Activated CD4-positive, alpha-beta memory T cell treated with anti-CD3 and anti-CD28 coated beads for 36 hours (primary cell): ENCODE results near the gene FAM76A. TPM values are rescaled to one million over a fixed set of nuclear protein-coding genes. Genes with fewer than 3 reads are reported as not detected.

Experiments
- CTCF ChIA-PET: fragments of 350-600 bp; sonication (Branson Sonifier 250); formaldehyde crosslinking; loops from one replicate; lab custom pipeline; 2021; ENCODE audit warnings: antibody characterized with exemption, inconsistent platforms; lab: Charles Lee
- POLR2A ChIA-PET: fragments of 350-600 bp; sonication (Branson Sonifier 250); formaldehyde crosslinking; loops from one replicate; lab custom pipeline; 2021; ENCODE audit warnings: antibody characterized with exemption; lab: Charles Lee
- DNase-seq: peaks from one replicate; pipeline ENCODE4 v3.0.0-alpha.2; 2020
- H3K27ac Mint-ChIP-seq: one replicate; pipeline ENCODE4 v1.8.0; 2021; ENCODE audit warnings: mixed read lengths
- H3K27me3 Mint-ChIP-seq: one replicate; pipeline ENCODE4 v1.8.0; 2021; ENCODE audit warnings: mixed read lengths
- H3K36me3 Mint-ChIP-seq: one replicate; pipeline ENCODE4 v1.8.0; 2021; ENCODE audit warnings: mixed read lengths
- H3K4me1 Mint-ChIP-seq: one replicate; pipeline ENCODE4 v1.8.0; 2021; ENCODE audit warnings: low read depth, mixed read lengths
- H3K4me3 Mint-ChIP-seq: one replicate; pipeline ENCODE4 v1.8.0; 2021; ENCODE audit warnings: mild to moderate bottlenecking, mixed read lengths
- H3K9me3 Mint-ChIP-seq: one replicate; pipeline ENCODE4 v1.8.0; 2021; ENCODE audit warnings: mixed read lengths
- intact Hi-C: fragments of 100-400 bp; cut with micrococcal nuclease; formaldehyde crosslinking; loops from one replicate; pipeline ENCODE4 v1.15.1; 2023
- total RNA-seq, 2 experiments: library from RNA; stranded (reverse); gene quantifications; one replicate each; pipeline ENCODE4 v1.2.3, GENCODE V29; 2021

Gene FAM76A
- total RNA-seq, 2 experiments from 2014 or later: 8.1 to 11.8 TPM

- Mint-ChIP-seq H3K4me1 (peaks cover 16% of the 10 kb centered on the region), H3K27ac (no peak overlapping the region), H3K27me3 (no peaks in the 10 kb centered on the region), H3K9me3 (no peaks in the 10 kb centered on the region), H3K36me3 (peaks cover 12% of the 10 kb centered on the region), H3K4me3 (peak overlapping the region; percentile 80)
- intact Hi-C loops: loop anchor here (10.0 kb wide), 1 partner anchor 108 kb away; the partner anchor contains the start of gene PPP1R8
- no peak for DNase-seq
- POLR2A ChIA-PET: no interaction called here
- CTCF ChIA-PET: interaction anchor here (0.9 to 3.9 kb wide), 2 partner anchors 57 to 102 kb away, joined by 3 to 39 read pairs; no protein-coding TSS in a partner anchor
Observed at GRCh38 chr1:27727126-27727525, 1.4 kb downstream of the FAM76A start.

- no peak for DNase-seq
- Mint-ChIP-seq H3K4me1 (no peaks in the 10 kb centered on the region), H3K4me3 (no peak overlapping the region), H3K27ac (no peak overlapping the region), H3K36me3 (peaks cover 26% of the 10 kb centered on the region), H3K9me3 (no peaks in the 10 kb centered on the region), H3K27me3 (no peaks in the 10 kb centered on the region)
- ChIA-PET CTCF (no interaction called here), POLR2A (no interaction called here)
- intact Hi-C loops: no loop called here
Observed at GRCh38 chr1:27736252-27736651, 10.5 kb downstream of the FAM76A start.

- ChIA-PET POLR2A (no interaction called here), CTCF (interaction anchor here (0.6 kb wide), 1 partner anchor 503 kb away, joined by 3 read pairs; no protein-coding TSS in a partner anchor)
Observed at GRCh38 chr1:27741121-27741520, 15.4 kb downstream of the FAM76A start.

GRCh38 chr1:27744556-27744955, 18.8 kb downstream of the FAM76A start:
- H3K36me3 Mint-ChIP-seq: peaks cover 13% of the 10 kb centered on the region
- H3K4me1 Mint-ChIP-seq: no peaks in the 10 kb centered on the region
- intact Hi-C loops: no loop called here
- DNase-seq: no peak
- no peaks in the 10 kb centered on the region for H3K9me3 Mint-ChIP-seq
- no peaks in the 10 kb centered on the region for H3K27me3 Mint-ChIP-seq
- ChIA-PET CTCF (no interaction called here), POLR2A (no interaction called here)
- H3K27ac Mint-ChIP-seq: no peak overlapping the region
- H3K4me3 Mint-ChIP-seq: no peak overlapping the region

More at GRCh38 chr1:27741121-27741520, 15.4 kb downstream of the FAM76A start:
- H3K36me3 Mint-ChIP-seq: peaks cover 18% of the 10 kb centered on the region
- no peaks in the 10 kb centered on the region for H3K27me3 Mint-ChIP-seq
- H3K27ac Mint-ChIP-seq: no peak overlapping the region
- no peak overlapping the region for H3K4me3 Mint-ChIP-seq
- H3K4me1 Mint-ChIP-seq: no peaks in the 10 kb centered on the region
- intact Hi-C loops: no loop called here
- H3K9me3 Mint-ChIP-seq: no peaks in the 10 kb centered on the region
- no peak for DNase-seq

- Mint-ChIP-seq H3K36me3 (peaks cover 18% of the 10 kb centered on the region), H3K27ac (no peak overlapping the region), H3K27me3 (no peaks in the 10 kb centered on the region), H3K4me3 (no peak overlapping the region), H3K4me1 (no peaks in the 10 kb centered on the region), H3K9me3 (no peaks in the 10 kb centered on the region)
- intact Hi-C loops: no loop called here
- DNase-seq: no peak
- POLR2A ChIA-PET: interaction anchor here (0.7 to 1.1 kb wide), 2 partner anchors 18 to 28 kb away, joined by 3 to 4 read pairs; partner anchors contain the start of gene STX12
- CTCF ChIA-PET: no interaction called here
Observed at GRCh38 chr1:27745466-27745865, 19.7 kb downstream of the FAM76A start.

- H3K27ac Mint-ChIP-seq: no peak overlapping the region
- no peak for DNase-seq
- no peaks in the 10 kb centered on the region for H3K27me3 Mint-ChIP-seq
- ChIA-PET CTCF (interaction anchor here (1.1 kb wide), 1 partner anchor 83 kb away, joined by 3 read pairs; no protein-coding TSS in a partner anchor), POLR2A (no interaction called here)
- H3K4me3 Mint-ChIP-seq: no peak overlapping the region
- H3K36me3 Mint-ChIP-seq: peaks cover 14% of the 10 kb centered on the region
- intact Hi-C loops: no loop called here
- no peaks in the 10 kb centered on the region for H3K9me3 Mint-ChIP-seq
- H3K4me1 Mint-ChIP-seq: no peaks in the 10 kb centered on the region
Observed at GRCh38 chr1:27752360-27752759, 26.6 kb downstream of the FAM76A start.

- H3K27ac Mint-ChIP-seq: no peak overlapping the region
- POLR2A ChIA-PET: no interaction called here
Observed at GRCh38 chr1:27755286-27755685, 29.5 kb downstream of the FAM76A start.

GRCh38 chr1:27755865-27756264, 30.1 kb downstream of the FAM76A start:
- Mint-ChIP-seq H3K4me1 (no peaks in the 10 kb centered on the region), H3K27me3 (no peaks in the 10 kb centered on the region), H3K4me3 (no peak overlapping the region), H3K36me3 (peaks cover 12% of the 10 kb centered on the region), H3K9me3 (no peaks in the 10 kb centered on the region), H3K27ac (no peak overlapping the region)
- intact Hi-C loops: no loop called here
- ChIA-PET POLR2A (no interaction called here), CTCF (interaction anchor here (0.6 kb wide), 1 partner anchor 1401 kb away, joined by 4 read pairs; no protein-coding TSS in a partner anchor)
- no peak for DNase-seq

More at GRCh38 chr1:27755286-27755685, 29.5 kb downstream of the FAM76A start:
- H3K4me1 Mint-ChIP-seq: no peaks in the 10 kb centered on the region
- H3K4me3 Mint-ChIP-seq: no peak overlapping the region
- H3K36me3 Mint-ChIP-seq: peaks cover 12% of the 10 kb centered on the region
- H3K9me3 Mint-ChIP-seq: no peaks in the 10 kb centered on the region
- intact Hi-C loops: no loop called here
- CTCF ChIA-PET: no interaction called here
- no peak for DNase-seq
- H3K27me3 Mint-ChIP-seq: no peaks in the 10 kb centered on the region

GRCh38 chr1:27759236-27759635, 33.5 kb downstream of the FAM76A start:
- Mint-ChIP-seq H3K36me3 (peaks cover 16% of the 10 kb centered on the region), H3K27ac (no peak overlapping the region), H3K27me3 (no peaks in the 10 kb centered on the region), H3K4me1 (no peaks in the 10 kb centered on the region), H3K4me3 (no peak overlapping the region), H3K9me3 (no peaks in the 10 kb centered on the region)
- ChIA-PET CTCF (interaction anchor here (0.9 kb wide), 1 partner anchor 46 kb away, joined by 3 read pairs; no protein-coding TSS in a partner anchor), POLR2A (interaction anchor here (0.7 kb wide), 1 partner anchor 34 kb away, joined by 3 read pairs; no protein-coding TSS in a partner anchor)
- intact Hi-C loops: no loop called here
- no peak for DNase-seq

GRCh38 chr1:27760426-27760825, 34.7 kb downstream of the FAM76A start:
- Mint-ChIP-seq H3K27ac (no peak overlapping the region), H3K36me3 (peaks cover 12% of the 10 kb centered on the region), H3K4me1 (no peaks in the 10 kb centered on the region), H3K9me3 (no peaks in the 10 kb centered on the region), H3K4me3 (no peak overlapping the region), H3K27me3 (no peaks in the 10 kb centered on the region)
- CTCF ChIA-PET: interaction anchor here (0.8 kb wide), 1 partner anchor 12 kb away, joined by 3 read pairs; the partner anchor contains the start of gene STX12
- intact Hi-C loops: no loop called here
- POLR2A ChIA-PET: no interaction called here
- no peak for DNase-seq

GRCh38 chr1:27762033-27762432, 36.3 kb downstream of the FAM76A start:
- CTCF ChIA-PET: no interaction called here
- DNase-seq: no peak
- no peaks in the 10 kb centered on the region for H3K27me3 Mint-ChIP-seq
- intact Hi-C loops: no loop called here
- H3K9me3 Mint-ChIP-seq: no peaks in the 10 kb centered on the region
- H3K36me3 Mint-ChIP-seq: peaks cover 12% of the 10 kb centered on the region
- H3K27ac Mint-ChIP-seq: no peak overlapping the region
- H3K4me3 Mint-ChIP-seq: no peak overlapping the region
- H3K4me1 Mint-ChIP-seq: no peaks in the 10 kb centered on the region
- POLR2A ChIA-PET: no interaction called here

GRCh38 chr1:27763358-27763757, 37.6 kb downstream of the FAM76A start:
- ChIA-PET CTCF (no interaction called here), POLR2A (interaction anchor here (0.9 kb wide), 1 partner anchor 17 kb away, joined by 4 read pairs; no protein-coding TSS in a partner anchor)
- Mint-ChIP-seq H3K4me3 (no peak overlapping the region), H3K27ac (no peak overlapping the region), H3K27me3 (no peaks in the 10 kb centered on the region), H3K36me3 (peaks cover 7% of the 10 kb centered on the region), H3K9me3 (no peaks in the 10 kb centered on the region), H3K4me1 (no peaks in the 10 kb centered on the region)
- DNase-seq: no peak
- intact Hi-C loops: no loop called here
